Measurements from ENCODE around the gene BEGAIN.

Gene BEGAIN

DNA sequence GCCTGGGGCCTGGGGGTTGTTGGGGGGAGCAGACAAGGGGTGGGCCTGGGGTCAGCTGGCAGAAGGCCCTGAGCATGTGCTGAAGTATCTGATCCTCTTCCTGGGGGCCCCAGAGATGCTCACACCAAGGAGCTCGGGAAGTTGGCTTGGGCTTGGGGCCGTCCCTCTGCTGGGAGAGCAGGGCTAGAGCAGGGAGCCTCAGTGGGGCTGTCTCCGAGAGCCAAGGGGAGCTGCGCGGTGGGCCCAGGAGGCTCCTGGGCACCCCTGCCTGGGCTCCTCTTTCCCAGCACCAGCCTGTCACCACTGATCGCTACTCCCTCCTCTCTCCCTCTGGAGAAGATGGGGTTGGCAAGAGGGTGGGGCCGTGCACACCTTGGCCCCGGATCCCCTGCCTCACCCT lies 28.3 kb downstream of the BEGAIN start:
- no peak for DNase-seq (ENCODE audit: low read depth)
- TF ChIP-seq, protein P1, sequence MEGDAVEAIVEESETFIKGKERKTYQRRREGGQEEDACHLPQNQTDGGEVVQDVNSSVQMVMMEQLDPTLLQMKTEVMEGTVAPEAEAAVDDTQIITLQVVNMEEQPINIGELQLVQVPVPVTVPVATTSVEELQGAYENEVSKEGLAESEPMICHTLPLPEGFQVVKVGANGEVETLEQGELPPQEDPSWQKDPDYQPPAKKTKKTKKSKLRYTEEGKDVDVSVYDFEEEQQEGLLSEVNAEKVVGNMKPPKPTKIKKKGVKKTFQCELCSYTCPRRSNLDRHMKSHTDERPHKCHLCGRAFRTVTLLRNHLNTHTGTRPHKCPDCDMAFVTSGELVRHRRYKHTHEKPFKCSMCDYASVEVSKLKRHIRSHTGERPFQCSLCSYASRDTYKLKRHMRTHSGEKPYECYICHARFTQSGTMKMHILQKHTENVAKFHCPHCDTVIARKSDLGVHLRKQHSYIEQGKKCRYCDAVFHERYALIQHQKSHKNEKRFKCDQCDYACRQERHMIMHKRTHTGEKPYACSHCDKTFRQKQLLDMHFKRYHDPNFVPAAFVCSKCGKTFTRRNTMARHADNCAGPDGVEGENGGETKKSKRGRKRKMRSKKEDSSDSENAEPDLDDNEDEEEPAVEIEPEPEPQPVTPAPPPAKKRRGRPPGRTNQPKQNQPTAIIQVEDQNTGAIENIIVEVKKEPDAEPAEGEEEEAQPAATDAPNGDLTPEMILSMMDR (IDR thresholded peaks at IDR 0.05; ENCODE audit: low read depth, low read length, missing control alignments): no peak
- no peak overlapping the region for H3K4me3 ChIP-seq (ENCODE audit: low read depth, low read length)

GRCh38 chr14:100558226-100558625 lies 29.0 kb downstream of the BEGAIN start:
- TF ChIP-seq, protein P1 (IDR thresholded peaks at IDR 0.05; ENCODE audit: low read depth, low read length, missing control alignments): no peak
- DNase-seq (ENCODE audit: low read depth): no peak

GRCh38 chr14:100557658-100558057 lies 29.6 kb downstream of the BEGAIN start:
- no peak for DNase-seq (ENCODE audit: low read depth)
- TF ChIP-seq, protein P1 (IDR thresholded peaks at IDR 0.05; ENCODE audit: low read depth, low read length, missing control alignments): no peak
- H3K4me3 ChIP-seq (ENCODE audit: low read depth, low read length): no peak overlapping the region

More at GRCh38 chr14:100558226-100558625, 29.0 kb downstream of the BEGAIN start:
- H3K4me3 ChIP-seq (ENCODE audit: low read depth, low read length): no peak overlapping the region

DNA sequence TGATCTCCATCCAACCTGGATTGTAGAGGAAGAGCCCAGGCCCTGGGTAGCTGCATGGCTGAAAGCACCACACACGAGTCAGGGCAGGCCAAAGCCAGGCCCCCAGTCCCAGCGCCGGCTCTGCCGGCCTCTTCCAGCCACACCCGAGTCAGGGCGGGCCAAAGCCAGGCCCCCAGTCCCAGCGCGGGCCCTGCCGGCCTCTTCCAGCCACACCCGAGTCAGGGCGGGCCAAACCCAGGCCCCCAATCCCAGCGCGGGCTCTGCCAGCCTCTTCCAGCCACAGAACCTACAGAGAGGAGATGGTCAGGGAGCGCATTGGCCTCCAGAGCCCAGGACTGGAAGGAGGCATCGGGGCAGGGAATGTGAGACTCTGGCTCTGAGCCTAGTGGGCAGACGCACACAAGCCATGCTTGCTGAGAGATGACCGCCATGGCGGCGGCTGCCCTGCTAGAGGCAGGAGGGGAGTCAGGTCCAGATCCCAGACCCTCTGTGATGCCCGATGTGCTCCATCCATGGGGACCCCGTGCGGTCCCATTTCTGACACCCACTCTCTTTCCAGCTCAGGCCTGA lies 30.2 kb downstream of the BEGAIN start:
- TF ChIP-seq, protein P1 (IDR thresholded peaks at IDR 0.05; ENCODE audit: low read depth, low read length, missing control alignments): no peak
- no peak overlapping the region for H3K4me3 ChIP-seq (ENCODE audit: low read depth, low read length)
- no peak for DNase-seq (ENCODE audit: low read depth)

DNA sequence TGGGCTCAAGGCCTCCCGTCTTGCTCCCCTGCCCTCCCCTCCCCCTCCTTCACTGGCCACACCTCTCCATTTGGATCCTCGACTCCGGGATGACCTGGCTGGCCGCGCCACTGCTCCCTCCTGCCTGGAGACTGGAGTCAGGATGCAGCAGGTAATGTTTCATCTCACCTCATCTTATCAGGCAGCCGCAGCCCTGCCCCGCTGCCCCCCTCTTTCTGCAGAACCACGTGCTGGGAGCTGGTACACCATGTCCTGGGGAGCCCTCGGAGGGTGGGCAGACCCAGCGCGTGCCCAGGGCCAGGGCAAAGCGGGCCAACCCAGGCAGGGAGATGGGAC lies 31.1 kb downstream of the BEGAIN start:
- no peak overlapping the region for H3K4me3 ChIP-seq (ENCODE audit: low read depth, low read length)
- no peak for DNase-seq (ENCODE audit: low read depth)
- TF ChIP-seq, protein P1 (IDR thresholded peaks at IDR 0.05; ENCODE audit: low read depth, low read length, missing control alignments): no peak

DNA sequence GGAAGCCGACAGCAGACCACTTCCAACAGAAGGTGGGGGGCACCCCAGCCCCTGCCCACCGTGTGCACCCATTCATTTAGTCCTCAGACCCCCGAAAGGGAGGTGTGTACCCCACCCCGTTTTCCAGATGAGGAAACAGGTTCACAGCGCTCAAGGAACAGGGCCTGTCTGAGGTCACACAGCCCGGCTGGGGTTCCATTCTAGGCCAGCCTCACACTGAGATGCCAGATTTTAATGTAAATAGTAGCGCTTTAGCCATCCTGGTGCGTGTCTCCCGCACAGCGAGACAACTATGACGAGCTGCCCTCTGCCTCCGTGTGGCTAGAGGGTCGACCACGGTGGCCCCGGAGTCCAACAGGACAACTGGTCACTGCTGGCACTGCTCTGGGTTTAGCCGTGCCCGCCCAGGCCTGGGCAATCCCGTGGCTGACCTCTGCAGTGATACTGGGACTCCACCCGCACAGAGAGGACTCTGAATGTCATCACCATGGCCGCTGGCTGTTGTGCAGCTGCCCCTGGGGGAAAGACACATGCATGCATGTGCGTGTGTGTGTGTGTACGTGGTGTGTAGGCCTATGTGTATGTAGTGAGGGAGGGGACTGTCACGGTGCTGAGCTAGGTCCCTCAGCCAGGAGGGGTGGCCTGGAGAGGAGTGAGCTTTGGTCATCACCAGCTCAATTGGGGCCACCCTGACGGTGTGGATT lies 31.6 kb downstream of the BEGAIN start:
- no peak for DNase-seq (ENCODE audit: low read depth)
- TF ChIP-seq, protein P1 (IDR thresholded peaks at IDR 0.05; ENCODE audit: low read depth, low read length, missing control alignments): no peak
- no peak overlapping the region for H3K4me3 ChIP-seq (ENCODE audit: low read depth, low read length)

All from GM12864 (cell line).